Right renal pelvis (tissue), 4 donors: ENCODE measurements around the gene FSCB. TPM values are rescaled to one million over a fixed set of nuclear protein-coding genes. Genes with fewer than 3 reads are reported as not detected.
"Not testable (repeated sequence)": the region's sequence is repeated elsewhere in the genome, so short reads cannot be mapped to it uniquely, and the experiment has no call there.

Experiments
- DNase-seq, 4 donors: peaks; one replicate each; pipeline ENCODE4 v3.0.0-alpha.2; 2013; ENCODE audit warnings: low read depth in 4 of 4, low spot score in 3 of 4, missing footprints in 1 of 4
- polyA plus RNA-seq, 4 donors: library from polyadenylated mRNA; unstranded; fragments of 120-200 nt; gene quantifications; one replicate each; pipeline ENCODE4 v1.2.1, GENCODE V29; 2013; ENCODE audit not compliant: insufficient read length in 4 of 4

FSCB gene
- polyA plus RNA-seq, result not detected

GRCh38 chr14:44507183-44507582 lies at the start of gene FSCB:
TSS of gene FSCB (minus strand) at chr14:44507283. CDS start at chr14:44506987, 296 bp downstream.
- DNase-seq, result no peak

GRCh38 chr14:44531658-44532057 lies 24.6 kb upstream of the FSCB start:
- no peak for DNase-seq

GRCh38 chr14:44530475-44530874 lies 23.4 kb upstream of the FSCB start:
- DNase-seq, result no peak

GRCh38 chr14:44529026-44529425 lies 21.9 kb upstream of the FSCB start:
- no peak for DNase-seq

GRCh38 chr14:44528180-44528579 lies 21.1 kb upstream of the FSCB start:
- no peak for DNase-seq

- DNase-seq, result no peak
Observed at GRCh38 chr14:44525237-44525636, 18.2 kb upstream of the FSCB start.

- DNase-seq, result not testable (repeated sequence)
Observed at GRCh38 chr14:44515668-44516067, 8.6 kb upstream of the FSCB start.

- no peak for DNase-seq
Observed at GRCh38 chr14:44508834-44509233, 1.8 kb upstream of the FSCB start.

GRCh38 chr14:44505588-44505987 lies 1.5 kb downstream of the FSCB start:
- no peak for DNase-seq

GRCh38 chr14:44497148-44497547 lies 9.9 kb downstream of the FSCB start:
- DNase-seq, result no peak

GRCh38 chr14:44494137-44494536 lies 12.9 kb downstream of the FSCB start:
- DNase-seq, result no peak

- no peak for DNase-seq
Observed at GRCh38 chr14:44490966-44491365, 16.1 kb downstream of the FSCB start.

- DNase-seq, result no peak
Observed at GRCh38 chr14:44477953-44478352, 29.1 kb downstream of the FSCB start.

- DNase-seq, result no peak
Observed at GRCh38 chr14:44468771-44469170, 38.3 kb downstream of the FSCB start.

GRCh38 chr14:44463356-44464004 lies 43.6 kb downstream of the FSCB start:
- DNase-seq, result no peak

- DNase-seq, result no peak
Observed at GRCh38 chr14:44462381-44462780, 44.7 kb downstream of the FSCB start.

- DNase-seq, result no peak
Observed at GRCh38 chr14:44461811-44462210, 45.3 kb downstream of the FSCB start.
